COLO668 (cell line): ENCODE results near the gene NINJ2.
"Not testable (repeated sequence)": the region's sequence is repeated elsewhere in the genome, so short reads cannot be mapped to it uniquely, and the experiment has no call there.

Source experiments
- DNase-seq: peaks from one replicate; lab custom pipeline; 2025; ENCODE audit not compliant: unreplicated experiment; lab: John Stamatoyannopoulos, UW

The NINJ2 gene

GRCh38 chr12:663293-663871 lies at the start of gene NINJ2:
Gene NINJ2, minus strand, starts transcription at chr12:663445. Its CDS starts 85 bp downstream, at chr12:663360.
- no peak for DNase-seq

- no peak for DNase-seq
These were observed 49.1 kb upstream of the NINJ2 start for GRCh38 chr12:712172-712863.

- DNase-seq: no peak
These were observed 46.3 kb upstream of the NINJ2 start for GRCh38 chr12:709455-710020.

GRCh38 chr12:708084-708483 lies 44.8 kb upstream of the NINJ2 start:
- not testable (repeated sequence) for DNase-seq

- DNase-seq: no peak
These were observed 41.4 kb upstream of the NINJ2 start for GRCh38 chr12:704516-705242.

- no peak for DNase-seq
These were observed 38.8 kb upstream of the NINJ2 start for GRCh38 chr12:701896-702539.

- no peak for DNase-seq
These were observed 36.8 kb upstream of the NINJ2 start for GRCh38 chr12:700016-700415.

- DNase-seq: not testable (repeated sequence)
These were observed 35.0 kb upstream of the NINJ2 start for GRCh38 chr12:698222-698621.

- no peak for DNase-seq
These were observed 34.2 kb upstream of the NINJ2 start for GRCh38 chr12:697481-697880.

GRCh38 chr12:694734-695503 lies 31.7 kb upstream of the NINJ2 start:
- DNase-seq: no peak

GRCh38 chr12:693934-694533 lies 30.8 kb upstream of the NINJ2 start:
- no peak for DNase-seq

GRCh38 chr12:692274-692673 lies 29.0 kb upstream of the NINJ2 start:
- no peak for DNase-seq

GRCh38 chr12:690466-690865 lies 27.2 kb upstream of the NINJ2 start:
- DNase-seq: peak; percentile 22

- DNase-seq: no peak
These were observed 22.1 kb upstream of the NINJ2 start for GRCh38 chr12:685388-685787.

GRCh38 chr12:684416-684815 lies 21.2 kb upstream of the NINJ2 start:
- no peak for DNase-seq

GRCh38 chr12:681568-682256 lies 18.5 kb upstream of the NINJ2 start:
- no peak for DNase-seq

GRCh38 chr12:678747-679712 lies 15.8 kb upstream of the NINJ2 start:
- no peak for DNase-seq

- no peak for DNase-seq
These were observed 12.3 kb upstream of the NINJ2 start for GRCh38 chr12:675562-675961.
